K562 (cell line): ENCODE data around the gene ATAD3C. TPM values are rescaled to one million over a fixed set of nuclear protein-coding genes. Genes with fewer than 3 reads are reported as not detected.

Source experiments
- ATF7 ChIP-seq: fragments of 450-650 bp; IDR thresholded peaks from 2 replicates; pipeline ENCODE4 v1.7.1; 2014; ENCODE audit warnings: mild to moderate bottlenecking, moderate library complexity
- CREM ChIP-seq: IDR thresholded peaks from 2 replicates; pipeline ENCODE4 v1.6.1; 2014; ENCODE audit warnings: antibody characterized with exemption, low read depth
- ETV5 ChIP-seq: sonication (generic); formaldehyde crosslinking; IDR thresholded peaks from 2 replicates; pipeline ENCODE4 v1.4.0; 2020; ENCODE audit warnings: low read depth, mild to moderate bottlenecking, missing genetic modification reagents
- GABPB1 ChIP-seq: sonication (generic); formaldehyde crosslinking; IDR thresholded peaks from 2 replicates; pipeline ENCODE4 v1.8.0; 2022; ENCODE audit warnings: mild to moderate bottlenecking, missing genetic modification reagents
- KHSRP ChIP-seq: fragments of 450-650 bp; IDR thresholded peaks from 2 replicates; pipeline ENCODE4 v1.6.1; 2017
- MBD2 ChIP-seq: sonication (generic); IDR thresholded peaks from 2 replicates; pipeline ENCODE4 v1.6.1; 2016; ENCODE audit warnings: low read depth, borderline replicate concordance
- NFE2 ChIP-seq: IDR thresholded peaks from 2 replicates; pipeline ENCODE4 v1.6.1; 2014; ENCODE audit warnings: antibody characterized with exemption, low read depth
- SMARCC2 ChIP-seq: fragments of 450-650 bp; IDR thresholded peaks from 2 replicates; pipeline ENCODE4 v1.6.1; 2017; ENCODE audit warnings: antibody characterized with exemption, moderate library complexity, mild to moderate bottlenecking, low read depth
- SUPT5H ChIP-seq: fragments of 450-650 bp; IDR thresholded peaks from 2 replicates; pipeline ENCODE4 v1.6.1; 2016
- ZNF707 ChIP-seq: fragments of 250-450 bp; sonication (Bioruptor Pico); conservative IDR thresholded peaks from 2 replicates; pipeline ENCODE4 v1.8.0; 2022; ENCODE audit warnings: inconsistent platforms, mild to moderate bottlenecking, moderate library complexity
- polyA plus RNA-seq, 8 experiments: library from polyadenylated mRNA; depleted of rRNA in 4 of 8; stranded (reverse) in 5 of 8; unstranded in 3 of 8; fragments of >200 nt; fragmentation: Nextera tagmentation in 2 of 8; fragmentation: Illumina TruSeq in 1 of 8; extraction: Ambion mirVana in 2 of 8; extraction: Trizol in 1 of 8; gene quantifications; 2 replicates each; pipeline versions ENCODE4 v1.2.1 to v1.2.3, GENCODE V29; 2011 to 2014; ENCODE audit warnings: inconsistent platforms in 1 of 8, missing spikeins in 1 of 8
- total RNA-seq, 7 experiments: library from RNA; depleted of rRNA in 6 of 7; stranded (reverse); fragments of >200 nt in 6 of 7; fragmentation: Illumina TruSeq in 2 of 7; extraction: Trizol in 2 of 7; gene quantifications; 2 replicates each; pipeline versions ENCODE4 v1.2.1 to v1.2.3, GENCODE V29; 2011 to 2021; ENCODE audit warnings: low replicate concordance in 1 of 7
- TF ChIP-seq, protein P1 (sequence below): fragments of 450-650 bp; IDR thresholded peaks from 2 replicates; pipeline ENCODE4 v1.6.1; 2016; ENCODE audit warnings: low read depth
- TF ChIP-seq, protein P2 (sequence below): fragments of 250-450 bp; sonication (Bioruptor Pico); IDR thresholded peaks from 2 replicates; pipeline ENCODE4 v1.4.0; 2020; ENCODE audit warnings: mild to moderate bottlenecking
- TF ChIP-seq, protein P3 (sequence below): fragments of 450-650 bp; IDR thresholded peaks from 2 replicates; pipeline ENCODE4 v1.6.1; 2017; ENCODE audit warnings: antibody characterized with exemption, mild to moderate bottlenecking
- TF ChIP-seq, protein P4 (sequence below): fragments of 450-650 bp; formaldehyde crosslinking; IDR thresholded peaks from 2 replicates; pipeline ENCODE4 v1.4.0; 2022; ENCODE audit warnings: missing genetic modification characterization

Gene ATAD3C
- total and polyA plus RNA-seq, 9 of the 15 experiments (the other 6 are each of a cell fraction or from before 2014, with no cell fraction given), result 0.03 to 0.18 TPM; not detected in 7

DNA sequence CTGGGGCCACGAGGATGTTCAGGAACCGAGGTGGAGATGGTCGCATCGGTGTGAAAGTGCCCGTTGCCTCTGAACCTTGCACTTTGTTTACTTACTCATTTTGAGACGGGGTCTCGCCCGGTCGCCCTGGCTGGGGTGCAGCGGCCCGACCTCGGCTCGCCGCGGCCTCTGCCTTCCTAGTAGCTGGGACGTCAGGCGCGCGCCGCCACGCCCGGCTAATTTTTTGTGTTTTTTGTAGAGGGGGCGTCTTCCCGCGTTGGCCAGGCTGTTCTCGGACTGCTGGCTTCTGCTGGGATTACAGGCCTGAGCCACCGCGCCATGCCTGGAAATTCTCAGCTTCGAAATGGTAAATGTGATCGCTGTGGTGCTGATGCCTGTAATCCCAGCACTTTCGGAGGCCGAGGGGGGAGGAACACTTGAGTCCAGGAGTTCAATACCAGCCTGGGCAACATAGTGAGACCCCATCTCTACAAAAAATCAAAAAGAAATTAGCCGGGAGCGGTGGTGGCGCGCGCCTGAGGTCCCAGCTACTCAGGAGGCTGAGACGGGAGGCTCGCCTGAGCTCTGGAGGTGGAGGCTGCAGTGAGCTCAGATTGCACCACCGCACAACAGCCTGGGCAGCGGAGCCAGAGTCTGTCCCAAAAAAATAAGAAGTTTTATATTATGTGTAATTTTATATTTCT lies 41.7 kb upstream of the ATAD3C start (continued):
- TF ChIP-seq, protein P1, sequence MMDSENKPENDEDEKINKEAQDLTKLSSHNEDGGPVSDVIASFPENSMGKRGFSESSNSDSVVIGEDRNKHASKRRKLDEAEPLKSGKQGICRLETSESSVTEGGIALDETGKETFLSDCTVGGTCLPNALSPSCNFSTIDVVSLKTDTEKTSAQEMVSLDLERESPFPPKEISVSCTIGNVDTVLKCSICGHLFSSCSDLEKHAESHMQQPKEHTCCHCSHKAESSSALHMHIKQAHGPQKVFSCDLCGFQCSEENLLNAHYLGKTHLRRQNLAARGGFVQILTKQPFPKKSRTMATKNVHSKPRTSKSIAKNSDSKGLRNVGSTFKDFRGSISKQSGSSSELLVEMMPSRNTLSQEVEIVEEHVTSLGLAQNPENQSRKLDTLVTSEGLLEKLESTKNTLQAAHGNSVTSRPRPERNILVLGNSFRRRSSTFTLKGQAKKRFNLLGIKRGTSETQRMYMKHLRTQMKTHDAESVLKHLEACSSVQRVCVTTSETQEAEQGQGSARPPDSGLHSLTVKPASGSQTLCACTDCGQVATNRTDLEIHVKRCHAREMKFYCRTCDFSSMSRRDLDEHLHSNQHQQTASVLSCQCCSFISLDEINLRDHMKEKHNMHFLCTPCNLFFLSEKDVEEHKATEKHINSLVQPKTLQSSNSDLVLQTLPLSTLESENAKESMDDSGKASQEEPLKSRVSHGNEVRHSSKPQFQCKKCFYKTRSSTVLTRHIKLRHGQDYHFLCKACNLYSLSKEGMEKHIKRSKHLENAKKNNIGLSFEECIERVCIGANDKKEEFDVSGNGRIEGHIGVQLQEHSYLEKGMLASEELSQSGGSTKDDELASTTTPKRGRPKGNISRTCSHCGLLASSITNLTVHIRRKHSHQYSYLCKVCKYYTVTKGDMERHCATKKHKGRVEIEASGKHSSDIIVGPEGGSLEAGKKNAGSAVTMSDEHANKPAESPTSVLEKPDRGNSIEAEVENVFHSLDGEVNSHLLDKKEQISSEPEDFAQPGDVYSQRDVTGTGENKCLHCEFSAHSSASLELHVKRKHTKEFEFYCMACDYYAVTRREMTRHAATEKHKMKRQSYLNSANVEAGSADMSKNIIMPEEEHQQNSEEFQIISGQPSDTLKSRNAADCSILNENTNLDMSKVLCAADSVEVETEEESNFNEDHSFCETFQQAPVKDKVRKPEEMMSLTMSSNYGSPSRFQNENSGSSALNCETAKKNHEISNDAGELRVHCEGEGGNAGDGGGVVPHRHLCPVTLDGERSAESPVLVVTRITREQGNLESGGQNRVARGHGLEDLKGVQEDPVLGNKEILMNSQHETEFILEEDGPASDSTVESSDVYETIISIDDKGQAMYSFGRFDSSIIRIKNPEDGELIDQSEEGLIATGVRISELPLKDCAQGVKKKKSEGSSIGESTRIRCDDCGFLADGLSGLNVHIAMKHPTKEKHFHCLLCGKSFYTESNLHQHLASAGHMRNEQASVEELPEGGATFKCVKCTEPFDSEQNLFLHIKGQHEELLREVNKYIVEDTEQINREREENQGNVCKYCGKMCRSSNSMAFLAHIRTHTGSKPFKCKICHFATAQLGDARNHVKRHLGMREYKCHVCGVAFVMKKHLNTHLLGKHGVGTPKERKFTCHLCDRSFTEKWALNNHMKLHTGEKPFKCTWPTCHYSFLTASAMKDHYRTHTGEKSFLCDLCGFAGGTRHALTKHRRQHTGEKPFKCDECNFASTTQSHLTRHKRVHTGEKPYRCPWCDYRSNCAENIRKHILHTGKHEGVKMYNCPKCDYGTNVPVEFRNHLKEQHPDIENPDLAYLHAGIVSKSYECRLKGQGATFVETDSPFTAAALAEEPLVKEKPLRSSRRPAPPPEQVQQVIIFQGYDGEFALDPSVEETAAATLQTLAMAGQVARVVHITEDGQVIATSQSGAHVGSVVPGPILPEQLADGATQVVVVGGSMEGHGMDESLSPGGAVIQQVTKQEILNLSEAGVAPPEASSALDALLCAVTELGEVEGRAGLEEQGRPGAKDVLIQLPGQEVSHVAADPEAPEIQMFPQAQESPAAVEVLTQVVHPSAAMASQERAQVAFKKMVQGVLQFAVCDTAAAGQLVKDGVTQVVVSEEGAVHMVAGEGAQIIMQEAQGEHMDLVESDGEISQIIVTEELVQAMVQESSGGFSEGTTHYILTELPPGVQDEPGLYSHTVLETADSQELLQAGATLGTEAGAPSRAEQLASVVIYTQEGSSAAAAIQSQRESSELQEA, result no peak
- TF ChIP-seq, protein P2, sequence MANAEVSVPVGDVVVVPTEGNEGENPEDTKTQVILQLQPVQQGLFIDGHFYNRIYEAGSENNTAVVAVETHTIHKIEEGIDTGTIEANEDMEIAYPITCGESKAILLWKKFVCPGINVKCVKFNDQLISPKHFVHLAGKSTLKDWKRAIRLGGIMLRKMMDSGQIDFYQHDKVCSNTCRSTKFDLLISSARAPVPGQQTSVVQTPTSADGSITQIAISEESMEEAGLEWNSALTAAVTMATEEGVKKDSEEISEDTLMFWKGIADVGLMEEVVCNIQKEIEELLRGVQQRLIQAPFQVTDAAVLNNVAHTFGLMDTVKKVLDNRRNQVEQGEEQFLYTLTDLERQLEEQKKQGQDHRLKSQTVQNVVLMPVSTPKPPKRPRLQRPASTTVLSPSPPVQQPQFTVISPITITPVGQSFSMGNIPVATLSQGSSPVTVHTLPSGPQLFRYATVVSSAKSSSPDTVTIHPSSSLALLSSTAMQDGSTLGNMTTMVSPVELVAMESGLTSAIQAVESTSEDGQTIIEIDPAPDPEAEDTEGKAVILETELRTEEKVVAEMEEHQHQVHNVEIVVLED (CRISPR knock-in tag), result no peak
- 0 out of 2 replicates have a peak, but pooled peaks have one; percentile 8 for TF ChIP-seq CREM
- no peak for TF ChIP-seq NFE2
- TF ChIP-seq SMARCC2, result no peak
- TF ChIP-seq ATF7, result no peak
- TF ChIP-seq, protein P3, sequence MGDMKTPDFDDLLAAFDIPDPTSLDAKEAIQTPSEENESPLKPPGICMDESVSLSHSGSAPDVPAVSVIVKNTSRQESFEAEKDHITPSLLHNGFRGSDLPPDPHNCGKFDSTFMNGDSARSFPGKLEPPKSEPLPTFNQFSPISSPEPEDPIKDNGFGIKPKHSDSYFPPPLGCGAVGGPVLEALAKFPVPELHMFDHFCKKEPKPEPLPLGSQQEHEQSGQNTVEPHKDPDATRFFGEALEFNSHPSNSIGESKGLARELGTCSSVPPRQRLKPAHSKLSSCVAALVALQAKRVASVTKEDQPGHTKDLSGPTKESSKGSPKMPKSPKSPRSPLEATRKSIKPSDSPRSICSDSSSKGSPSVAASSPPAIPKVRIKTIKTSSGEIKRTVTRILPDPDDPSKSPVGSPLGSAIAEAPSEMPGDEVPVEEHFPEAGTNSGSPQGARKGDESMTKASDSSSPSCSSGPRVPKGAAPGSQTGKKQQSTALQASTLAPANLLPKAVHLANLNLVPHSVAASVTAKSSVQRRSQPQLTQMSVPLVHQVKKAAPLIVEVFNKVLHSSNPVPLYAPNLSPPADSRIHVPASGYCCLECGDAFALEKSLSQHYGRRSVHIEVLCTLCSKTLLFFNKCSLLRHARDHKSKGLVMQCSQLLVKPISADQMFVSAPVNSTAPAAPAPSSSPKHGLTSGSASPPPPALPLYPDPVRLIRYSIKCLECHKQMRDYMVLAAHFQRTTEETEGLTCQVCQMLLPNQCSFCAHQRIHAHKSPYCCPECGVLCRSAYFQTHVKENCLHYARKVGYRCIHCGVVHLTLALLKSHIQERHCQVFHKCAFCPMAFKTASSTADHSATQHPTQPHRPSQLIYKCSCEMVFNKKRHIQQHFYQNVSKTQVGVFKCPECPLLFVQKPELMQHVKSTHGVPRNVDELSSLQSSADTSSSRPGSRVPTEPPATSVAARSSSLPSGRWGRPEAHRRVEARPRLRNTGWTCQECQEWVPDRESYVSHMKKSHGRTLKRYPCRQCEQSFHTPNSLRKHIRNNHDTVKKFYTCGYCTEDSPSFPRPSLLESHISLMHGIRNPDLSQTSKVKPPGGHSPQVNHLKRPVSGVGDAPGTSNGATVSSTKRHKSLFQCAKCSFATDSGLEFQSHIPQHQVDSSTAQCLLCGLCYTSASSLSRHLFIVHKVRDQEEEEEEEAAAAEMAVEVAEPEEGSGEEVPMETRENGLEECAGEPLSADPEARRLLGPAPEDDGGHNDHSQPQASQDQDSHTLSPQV, result no peak; the same call in 1 of the 2 replicates
- no peak for TF ChIP-seq KHSRP
- no peak for TF ChIP-seq SUPT5H
- TF ChIP-seq, protein P4, sequence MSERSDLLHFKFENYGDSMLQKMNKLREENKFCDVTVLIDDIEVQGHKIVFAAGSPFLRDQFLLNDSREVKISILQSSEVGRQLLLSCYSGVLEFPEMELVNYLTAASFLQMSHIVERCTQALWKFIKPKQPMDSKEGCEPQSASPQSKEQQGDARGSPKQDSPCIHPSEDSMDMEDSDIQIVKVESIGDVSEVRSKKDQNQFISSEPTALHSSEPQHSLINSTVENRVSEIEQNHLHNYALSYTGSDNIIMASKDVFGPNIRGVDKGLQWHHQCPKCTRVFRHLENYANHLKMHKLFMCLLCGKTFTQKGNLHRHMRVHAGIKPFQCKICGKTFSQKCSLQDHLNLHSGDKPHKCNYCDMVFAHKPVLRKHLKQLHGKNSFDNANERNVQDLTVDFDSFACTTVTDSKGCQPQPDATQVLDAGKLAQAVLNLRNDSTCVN (CRISPR knock-in tag), result no peak
- TF ChIP-seq ETV5 (CRISPR knock-in tag), result no peak
- no peak for TF ChIP-seq MBD2
- no peak for TF ChIP-seq ZNF707 (CRISPR knock-in tag)
- TF ChIP-seq GABPB1 (CRISPR knock-in tag), result no peak
